Kidney epithelial cell (primary cell): ENCODE results near the gene ADAM12. TPM values are rescaled to one million over a fixed set of nuclear protein-coding genes. Genes with fewer than 3 reads are reported as not detected.

Experiments
- DNase-seq: peaks from one replicate; pipeline ENCODE4 v3.0.0-alpha.2; 2010; ENCODE audit warnings: low read depth
- H3K27me3 ChIP-seq: 2 replicates; pipeline ENCODE4 v1.6.0; 2011; ENCODE audit warnings: low read length; ENCODE audit not compliant: control insufficient read depth, insufficient read depth
- H3K36me3 ChIP-seq: 2 replicates; pipeline ENCODE4 v1.5.1; 2011; ENCODE audit warnings: low read length; ENCODE audit not compliant: control insufficient read depth, insufficient read depth
- H3K4me3 ChIP-seq: 2 replicates; pipeline ENCODE4 v1.5.1; 2011; ENCODE audit warnings: low read depth, mild to moderate bottlenecking, control low read depth, low read length
- total RNA-seq: library from RNA; depleted of rRNA; stranded (reverse); fragments of >200 nt; gene quantifications from 2 replicates; pipeline ENCODE4 v1.2.3, GENCODE V29; 2015
- TF ChIP-seq, protein P1 (sequence below): IDR thresholded peaks from 2 replicates; pipeline ENCODE4 v1.5.1; 2011; ENCODE audit warnings: mild to moderate bottlenecking, moderate library complexity, low read length, control low read depth, inconsistent platforms; ENCODE audit not compliant: insufficient read depth, poor library complexity, severe bottlenecking

ADAM12 gene
- total RNA-seq, 1 donor from 2014 or later = 21.9 TPM

DNA sequence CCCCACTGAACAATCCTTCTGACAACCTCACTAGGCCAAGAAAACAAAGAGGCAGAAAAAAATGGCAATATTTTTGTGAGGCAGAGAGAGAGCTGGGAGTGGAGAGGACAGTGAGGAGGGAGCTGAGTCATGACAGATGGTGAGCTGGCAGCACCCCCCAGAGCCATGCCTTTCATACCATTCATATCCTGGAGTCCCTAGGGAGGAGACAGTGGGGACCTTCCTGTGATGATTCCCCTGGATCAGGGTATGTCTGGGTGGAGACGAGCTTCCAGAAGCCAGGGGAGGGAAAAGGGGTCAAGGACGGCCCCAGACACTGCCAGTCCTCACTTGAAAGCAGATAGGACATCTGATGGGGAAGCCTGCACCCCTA lies 160.5 kb downstream of the ADAM12 start:
- H3K4me3 ChIP-seq = no peak overlapping the region
- DNase-seq = peak; percentile 50
- no peaks in the 10 kb centered on the region for H3K27me3 ChIP-seq
- H3K36me3 ChIP-seq = no peaks in the 10 kb centered on the region
- TF ChIP-seq, protein P1, sequence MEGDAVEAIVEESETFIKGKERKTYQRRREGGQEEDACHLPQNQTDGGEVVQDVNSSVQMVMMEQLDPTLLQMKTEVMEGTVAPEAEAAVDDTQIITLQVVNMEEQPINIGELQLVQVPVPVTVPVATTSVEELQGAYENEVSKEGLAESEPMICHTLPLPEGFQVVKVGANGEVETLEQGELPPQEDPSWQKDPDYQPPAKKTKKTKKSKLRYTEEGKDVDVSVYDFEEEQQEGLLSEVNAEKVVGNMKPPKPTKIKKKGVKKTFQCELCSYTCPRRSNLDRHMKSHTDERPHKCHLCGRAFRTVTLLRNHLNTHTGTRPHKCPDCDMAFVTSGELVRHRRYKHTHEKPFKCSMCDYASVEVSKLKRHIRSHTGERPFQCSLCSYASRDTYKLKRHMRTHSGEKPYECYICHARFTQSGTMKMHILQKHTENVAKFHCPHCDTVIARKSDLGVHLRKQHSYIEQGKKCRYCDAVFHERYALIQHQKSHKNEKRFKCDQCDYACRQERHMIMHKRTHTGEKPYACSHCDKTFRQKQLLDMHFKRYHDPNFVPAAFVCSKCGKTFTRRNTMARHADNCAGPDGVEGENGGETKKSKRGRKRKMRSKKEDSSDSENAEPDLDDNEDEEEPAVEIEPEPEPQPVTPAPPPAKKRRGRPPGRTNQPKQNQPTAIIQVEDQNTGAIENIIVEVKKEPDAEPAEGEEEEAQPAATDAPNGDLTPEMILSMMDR = no peak

DNA sequence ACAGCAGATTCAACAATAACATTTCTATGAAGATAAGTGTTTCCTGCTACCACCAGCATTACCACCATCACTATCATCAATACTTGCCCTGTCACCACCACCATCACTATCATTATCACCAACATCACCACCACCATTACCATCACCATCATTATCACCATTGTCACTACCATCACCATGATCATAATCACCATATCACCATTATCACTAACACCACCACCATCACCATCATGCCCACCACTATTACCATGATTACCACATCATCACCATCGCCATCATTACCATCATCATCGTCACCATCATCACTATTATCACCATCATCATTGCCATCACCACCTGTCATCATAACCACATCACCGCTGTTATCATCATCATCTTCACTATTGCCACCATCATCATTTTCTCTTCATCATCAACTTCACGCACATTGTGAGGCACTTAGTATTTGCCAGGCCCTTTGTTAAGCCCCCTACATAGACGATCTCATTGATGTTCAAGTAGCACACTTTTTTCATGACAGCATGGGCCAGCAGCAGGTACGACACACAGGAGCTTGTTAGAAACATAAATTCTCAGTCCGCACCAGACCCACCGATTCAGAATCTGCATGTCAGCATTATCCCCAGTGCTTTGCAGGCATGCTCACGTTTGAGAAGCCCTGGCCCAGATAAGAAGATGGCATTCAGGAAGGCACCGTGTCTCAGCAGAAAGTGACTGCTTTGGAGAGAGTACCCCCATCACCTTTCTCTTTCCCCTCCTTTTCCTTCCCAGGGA lies 161.1 kb downstream of the ADAM12 start:
- Histone ChIP-seq H3K27me3 (no peaks in the 10 kb centered on the region), H3K4me3 (no peak overlapping the region), H3K36me3 (no peaks in the 10 kb centered on the region)
- TF ChIP-seq, protein P1 = no peak
- no peak for DNase-seq

DNA sequence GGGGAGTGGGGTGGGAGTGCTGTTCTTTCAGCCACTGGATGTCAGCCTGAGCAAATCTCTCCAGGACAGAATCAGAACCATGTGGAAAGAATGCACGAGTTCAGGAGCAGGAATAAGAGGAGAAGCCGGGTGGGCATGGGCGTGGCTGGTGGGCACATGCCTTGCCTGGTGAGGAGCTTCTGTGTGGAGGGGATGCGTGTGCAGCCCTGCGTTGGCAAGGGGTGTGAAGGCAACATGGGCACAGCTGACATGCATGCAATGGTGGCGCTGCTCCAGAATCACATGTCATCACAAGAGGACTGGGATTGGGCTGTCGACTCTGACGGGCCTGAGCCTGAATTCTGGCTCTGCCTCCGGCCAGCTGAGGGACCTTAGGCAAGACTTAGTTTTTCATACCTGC lies 162.1 kb downstream of the ADAM12 start:
- DNase-seq = no peak
- Histone ChIP-seq H3K4me3 (no peak overlapping the region), H3K36me3 (no peaks in the 10 kb centered on the region), H3K27me3 (no peaks in the 10 kb centered on the region)
- TF ChIP-seq, protein P1 = no peak

DNA sequence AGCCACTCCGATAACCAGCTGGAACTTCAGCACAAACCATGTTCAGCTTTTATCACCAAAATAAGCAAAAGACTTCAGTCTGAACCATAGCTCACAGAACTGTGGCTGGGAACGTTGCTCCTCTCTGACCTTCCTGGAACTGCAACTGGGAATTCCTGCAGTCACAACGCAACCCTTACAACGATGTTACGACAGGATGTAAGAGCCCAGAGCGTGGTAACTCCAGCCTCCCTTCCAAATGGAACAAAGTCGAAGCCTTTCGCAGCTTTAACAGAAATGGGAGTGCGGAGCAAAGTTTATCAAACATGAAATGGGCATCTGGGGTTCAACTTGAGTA lies 162.6 kb downstream of the ADAM12 start:
- Histone ChIP-seq H3K27me3 (no peaks in the 10 kb centered on the region), H3K36me3 (no peaks in the 10 kb centered on the region), H3K4me3 (no peak overlapping the region)
- TF ChIP-seq, protein P1 = no peak
- no peak for DNase-seq

DNA sequence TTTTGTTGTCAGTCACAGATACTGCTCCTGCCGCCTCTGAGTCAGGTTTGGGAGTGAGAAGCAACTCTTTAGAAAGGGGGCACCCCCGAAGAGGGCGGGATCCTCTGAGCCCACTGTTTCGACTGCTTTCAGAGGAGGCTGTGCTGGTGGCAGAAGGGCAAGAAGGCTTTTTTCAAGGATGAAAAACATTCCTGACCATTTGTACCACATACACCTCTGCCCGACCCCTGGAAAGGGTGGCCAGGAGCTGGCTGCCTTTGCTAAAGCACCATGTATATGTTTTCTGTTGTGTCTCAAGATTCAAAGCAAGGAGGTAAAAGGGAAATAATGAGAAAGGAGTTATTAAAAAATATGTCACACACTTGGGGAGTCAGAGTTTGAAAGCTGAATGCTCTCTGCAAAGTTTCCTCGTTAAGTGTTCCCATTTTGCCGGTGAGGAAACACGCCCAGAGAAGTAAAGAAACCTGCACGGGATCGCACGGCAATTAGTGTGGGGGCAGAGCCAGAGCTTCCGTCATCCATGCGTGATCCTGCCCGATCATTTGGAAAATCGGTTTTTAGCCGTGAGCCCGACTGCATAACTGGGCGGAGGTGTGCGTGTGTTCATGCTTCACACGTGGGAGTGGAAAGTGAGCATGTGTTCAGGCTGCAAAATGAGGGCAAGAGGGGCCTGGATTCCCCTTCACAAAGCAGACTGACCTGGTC lies 163.2 kb downstream of the ADAM12 start:
- TF ChIP-seq, protein P1 = no peak

More for the DNA sequence above, 163.2 kb downstream of the ADAM12 start:
- Histone ChIP-seq H3K27me3 (no peaks in the 10 kb centered on the region), H3K36me3 (no peaks in the 10 kb centered on the region), H3K4me3 (no peak overlapping the region)
- no peak for DNase-seq
